HG03342 (cell line): Measurements from ENCODE around the gene PGS1.

Experiments
- ATAC-seq: cut with Tn5 transposase; IDR thresholded peaks from one replicate; pipeline ENCODE4 v1.9.1; 2021; ENCODE audit warnings: mild to moderate bottlenecking, moderate library complexity; ENCODE audit not compliant: unreplicated experiment

PGS1 gene

GRCh38 chr17:78466786-78467715 is 88.6 kb downstream of the PGS1 start:
- no peak for ATAC-seq

GRCh38 chr17:78468366-78468765 is 89.9 kb downstream of the PGS1 start:
- ATAC-seq, result no peak

DNA sequence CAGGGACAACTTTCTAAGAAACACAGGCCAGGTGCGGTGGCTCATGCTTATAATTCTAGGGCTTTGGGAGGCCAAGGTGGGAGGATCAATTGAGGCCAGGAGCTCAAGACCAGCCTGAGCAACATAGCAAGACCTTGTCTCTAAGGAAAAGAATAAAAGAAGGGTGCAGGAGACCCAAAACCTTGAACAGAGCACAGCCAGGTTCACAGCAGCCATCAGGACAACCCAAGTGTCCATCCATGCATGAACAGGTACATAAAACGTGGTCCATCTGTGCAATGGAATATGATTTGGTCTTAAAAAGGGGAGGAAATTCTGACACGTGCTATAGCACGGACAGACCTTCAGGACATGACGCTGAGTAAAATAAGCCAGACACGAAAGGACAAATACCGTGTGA is 91.0 kb downstream of the PGS1 start:
- ATAC-seq, result no peak

DNA sequence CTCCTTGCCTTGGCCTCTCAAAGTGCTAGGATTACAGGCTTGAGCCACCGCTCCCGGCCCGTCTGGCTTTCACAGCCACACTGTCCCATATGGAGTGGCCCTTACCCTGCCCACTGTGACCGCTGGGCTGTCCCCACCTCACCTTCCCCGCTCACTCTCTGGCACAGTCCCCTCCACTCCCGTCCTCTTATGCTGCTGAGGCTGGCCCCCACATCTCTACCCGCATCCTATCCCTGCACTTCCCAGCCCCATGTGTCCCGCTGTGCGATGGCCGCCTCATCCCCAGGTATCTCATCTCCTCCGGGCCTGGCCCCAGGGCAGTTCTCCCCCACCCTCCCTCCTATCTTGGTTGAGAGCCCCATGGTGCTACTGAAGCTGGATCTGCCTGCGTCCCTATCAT is 93.2 kb downstream of the PGS1 start:
- ATAC-seq, result no peak

- no peak for ATAC-seq
These were observed 93.8 kb downstream of the PGS1 start for GRCh38 chr17:78472035-78472905.

- ATAC-seq, result no peak
These were observed 95.6 kb downstream of the PGS1 start for GRCh38 chr17:78473951-78474613.
